Activated CD4-positive, alpha-beta T cell treated with anti-CD3 and anti-CD28 coated beads for 36 hours (primary cell): Measurements from ENCODE around the gene GCAT. TPM values are rescaled to one million over a fixed set of nuclear protein-coding genes. Genes with fewer than 3 reads are reported as not detected.
"Not testable (repeated sequence)": the region's sequence is repeated elsewhere in the genome, so short reads cannot be mapped to it uniquely, and the experiment has no call there.

ENCODE experiments used
- ATAC-seq: fragments of 200-7000 bp; cut with Tn5 transposase; one replicate; pipeline ENCODE4 v1.10.0; 2021; ENCODE audit warnings: mild to moderate bottlenecking, moderate library complexity
- CTCF ChIA-PET: fragments of 350-600 bp; sonication (Branson Sonifier 250); formaldehyde crosslinking; loops from one replicate; lab custom pipeline; 2021; ENCODE audit warnings: antibody characterized with exemption; lab: Charles Lee
- POLR2A ChIA-PET: fragments of 350-600 bp; sonication (Branson Sonifier 250); formaldehyde crosslinking; loops from one replicate; lab custom pipeline; 2021; ENCODE audit warnings: antibody characterized with exemption, inconsistent platforms; lab: Charles Lee
- DNase-seq: peaks from one replicate; pipeline ENCODE4 v3.0.0-alpha.2; 2020
- H3K27ac Mint-ChIP-seq: one replicate; pipeline ENCODE4 v1.8.0; 2021; ENCODE audit warnings: mixed read lengths
- H3K27me3 Mint-ChIP-seq: one replicate; pipeline ENCODE4 v1.8.0; 2021; ENCODE audit warnings: mixed read lengths
- H3K36me3 Mint-ChIP-seq: one replicate; pipeline ENCODE4 v1.8.0; 2021; ENCODE audit warnings: low read depth, mixed read lengths
- H3K4me1 Mint-ChIP-seq: one replicate; pipeline ENCODE4 v1.8.0; 2021; ENCODE audit warnings: mixed read lengths
- H3K4me3 Mint-ChIP-seq: one replicate; pipeline ENCODE4 v1.8.0; 2021; ENCODE audit warnings: mild to moderate bottlenecking, moderate library complexity, mixed read lengths
- H3K9me3 Mint-ChIP-seq: one replicate; pipeline ENCODE4 v1.8.0; 2021; ENCODE audit warnings: low read depth, mixed read lengths
- intact Hi-C, 2 experiments: fragments of 100-400 bp; cut with DNase I in 1 of 2; cut with micrococcal nuclease in 1 of 2; formaldehyde crosslinking; loops; one replicate each; pipeline versions ENCODE4 v1.14.2 to v1.15.1; 2022 to 2024; cut with DNase I, micrococcal nuclease
- total RNA-seq, 2 experiments: library from RNA; stranded (reverse); gene quantifications; one replicate each; pipeline ENCODE4 v1.2.3, GENCODE V29; 2021

Gene GCAT
- total RNA-seq, 2 experiments from 2014 or later = 21.3 to 22.4 TPM

DNA sequence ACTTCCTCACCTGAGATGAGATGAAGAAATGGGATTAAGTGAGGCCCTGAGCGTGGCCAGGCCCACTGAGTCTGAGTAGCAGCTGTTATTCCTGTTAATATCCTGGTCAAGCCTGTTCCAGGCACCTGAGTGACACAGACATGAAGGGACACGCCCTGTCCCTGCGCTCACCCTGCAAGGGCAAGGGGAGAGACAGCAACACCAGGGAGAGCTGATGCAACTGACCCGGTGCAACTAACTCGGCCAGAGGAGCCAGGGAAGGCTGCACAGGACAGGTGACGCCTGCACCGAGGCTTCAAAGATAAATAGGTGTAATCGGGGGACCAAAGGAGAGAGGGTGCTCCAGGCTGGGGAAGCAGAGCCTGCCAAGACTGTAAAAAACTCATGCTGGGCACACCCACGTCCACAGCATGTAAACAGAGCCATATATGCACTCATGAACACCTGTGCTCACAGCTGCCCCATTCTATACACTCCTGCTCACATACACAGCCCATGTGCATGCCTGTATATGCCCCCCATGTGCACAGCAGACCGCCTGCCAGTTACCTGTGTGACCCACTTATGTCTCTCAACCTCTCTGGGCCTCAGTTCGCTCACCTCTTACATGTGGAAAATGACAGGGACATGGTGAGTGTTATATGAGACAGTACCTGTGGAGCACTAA, 22.8 kb upstream of the GCAT start:
- CTCF ChIA-PET = interaction anchor here (0.5 kb wide), 1 partner anchor 226 kb away, joined by 6 read pairs; no protein-coding TSS in a partner anchor
- POLR2A ChIA-PET = no interaction called here
- ATAC-seq (no peak), DNase-seq (no peak)
- Mint-ChIP-seq H3K9me3 (no peaks in the 10 kb centered on the region), H3K36me3 (no peaks in the 10 kb centered on the region), H3K4me1 (no peaks in the 10 kb centered on the region), H3K4me3 (no peak overlapping the region), H3K27ac (no peak overlapping the region), H3K27me3 (peaks cover 2% of the 10 kb centered on the region)
- intact Hi-C loops = no loop called here

DNA sequence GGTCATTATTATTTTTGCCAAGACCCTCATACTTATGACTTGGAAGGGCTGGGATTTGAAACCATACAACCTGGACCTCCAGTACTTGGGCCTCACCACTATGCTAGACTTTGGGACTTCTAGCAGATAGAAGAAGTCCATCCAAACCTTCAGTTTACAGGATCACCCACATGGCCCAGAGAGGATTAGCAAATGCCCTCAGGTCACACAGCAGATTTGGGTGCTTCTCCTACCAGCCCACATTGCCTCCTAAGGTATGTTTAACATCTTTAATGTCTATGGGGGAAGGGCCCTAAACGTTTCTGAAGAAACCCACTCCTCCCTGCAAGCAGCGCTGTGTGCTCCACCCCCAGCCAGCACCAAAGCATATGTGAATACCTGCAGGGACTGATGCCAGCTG, 17.5 kb upstream of the GCAT start:
- ChIA-PET POLR2A (no interaction called here), CTCF (no interaction called here)
- Mint-ChIP-seq H3K4me1 (no peaks in the 10 kb centered on the region), H3K27me3 (peaks cover 2% of the 10 kb centered on the region), H3K9me3 (no peaks in the 10 kb centered on the region), H3K4me3 (no peak overlapping the region), H3K27ac (no peak overlapping the region), H3K36me3 (no peaks in the 10 kb centered on the region)
- ATAC-seq (no peak), DNase-seq (no peak)
- intact Hi-C loops = no loop called here

DNA sequence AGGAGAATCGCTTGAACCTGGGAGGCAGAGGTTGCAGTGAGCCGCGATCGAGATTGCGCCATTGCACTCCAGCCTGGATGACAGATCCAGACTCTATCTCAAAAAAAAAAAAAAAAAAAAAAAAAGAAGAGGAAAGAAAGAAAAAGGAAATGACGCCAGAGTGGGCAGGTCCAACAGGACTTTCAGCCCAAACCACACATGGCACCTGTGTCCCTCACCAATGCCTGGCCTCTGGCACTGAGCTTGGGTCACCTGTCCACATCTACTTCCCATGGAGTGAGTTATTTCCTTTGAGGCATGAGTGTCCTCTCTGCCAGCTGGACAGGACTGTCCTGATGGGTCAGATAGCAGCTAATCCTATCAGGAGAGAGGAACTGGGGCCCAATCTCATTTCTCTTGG, 15.2 kb upstream of the GCAT start:
- ATAC-seq (no peak), DNase-seq (no peak)
- POLR2A ChIA-PET = no interaction called here
- CTCF ChIA-PET = no interaction called here
- intact Hi-C loops = no loop called here
- no peaks in the 10 kb centered on the region for H3K36me3 Mint-ChIP-seq
- no peak overlapping the region for H3K4me3 Mint-ChIP-seq
- no peaks in the 10 kb centered on the region for H3K9me3 Mint-ChIP-seq
- no peaks in the 10 kb centered on the region for H3K4me1 Mint-ChIP-seq
- H3K27me3 Mint-ChIP-seq = no peaks in the 10 kb centered on the region
- no peak overlapping the region for H3K27ac Mint-ChIP-seq

DNA sequence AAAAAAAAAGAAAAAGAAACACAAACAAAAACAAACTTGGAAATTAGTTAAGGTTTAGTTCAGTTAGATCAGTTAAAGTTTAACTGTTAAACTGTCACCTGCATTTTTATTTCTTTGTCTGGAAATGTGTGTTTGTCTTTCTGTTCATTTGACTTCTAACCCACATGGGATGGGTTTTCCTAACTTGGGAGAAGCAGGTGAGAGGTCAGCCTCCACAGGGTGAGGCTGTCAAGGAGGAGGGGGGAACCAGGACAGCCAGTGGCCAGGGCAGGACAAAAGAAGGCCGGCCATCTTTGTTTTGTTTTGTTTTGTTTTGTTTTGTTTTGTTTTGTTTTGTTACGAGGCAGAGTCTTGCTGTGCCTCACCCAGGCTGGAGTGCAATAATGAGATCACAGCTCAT, 13.4 kb upstream of the GCAT start:
- CTCF ChIA-PET = interaction anchor here (0.6 kb wide), 1 partner anchor 377 kb away, joined by 3 read pairs; no protein-coding TSS in a partner anchor
- Mint-ChIP-seq H3K4me1 (no peaks in the 10 kb centered on the region), H3K36me3 (no peaks in the 10 kb centered on the region), H3K27me3 (no peaks in the 10 kb centered on the region), H3K27ac (no peak overlapping the region), H3K9me3 (no peaks in the 10 kb centered on the region), H3K4me3 (no peak overlapping the region)
- POLR2A ChIA-PET = no interaction called here
- DNase-seq (no peak), ATAC-seq (no peak)
- intact Hi-C loops = no loop called here

DNA sequence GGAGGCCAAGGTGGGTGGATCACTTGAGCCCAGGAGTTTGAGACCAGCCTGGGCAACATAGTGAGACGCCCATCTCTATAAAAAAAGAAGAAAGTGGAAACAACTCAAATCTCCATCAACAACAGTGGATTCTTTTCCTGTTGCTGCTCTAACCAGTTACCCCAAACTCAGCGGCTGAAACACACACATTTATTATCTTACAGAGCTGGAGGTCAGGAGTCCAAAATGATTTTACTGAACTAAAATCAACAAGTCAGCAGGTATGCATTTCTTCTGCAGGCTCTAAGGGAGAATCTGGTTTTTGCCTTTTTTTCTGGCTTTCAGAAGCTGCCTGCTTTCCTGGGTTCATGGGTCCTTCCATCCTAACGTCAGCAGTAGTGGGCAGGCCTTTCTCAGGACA, 11.7 kb upstream of the GCAT start:
- Mint-ChIP-seq H3K27ac (no peak overlapping the region), H3K27me3 (peaks cover 3% of the 10 kb centered on the region), H3K4me3 (no peak overlapping the region), H3K9me3 (no peaks in the 10 kb centered on the region), H3K36me3 (no peaks in the 10 kb centered on the region), H3K4me1 (no peaks in the 10 kb centered on the region)
- intact Hi-C loops = no loop called here
- POLR2A ChIA-PET = interaction anchor here (0.7 kb wide), 1 partner anchor 77 kb away, joined by 4 read pairs; no protein-coding TSS in a partner anchor
- CTCF ChIA-PET = interaction anchor here (0.6 to 0.7 kb wide), 3 partner anchors 115 to 162 kb away, joined by 3 read pairs; no protein-coding TSS in a partner anchor
- DNase-seq (no peak), ATAC-seq (no peak)

DNA sequence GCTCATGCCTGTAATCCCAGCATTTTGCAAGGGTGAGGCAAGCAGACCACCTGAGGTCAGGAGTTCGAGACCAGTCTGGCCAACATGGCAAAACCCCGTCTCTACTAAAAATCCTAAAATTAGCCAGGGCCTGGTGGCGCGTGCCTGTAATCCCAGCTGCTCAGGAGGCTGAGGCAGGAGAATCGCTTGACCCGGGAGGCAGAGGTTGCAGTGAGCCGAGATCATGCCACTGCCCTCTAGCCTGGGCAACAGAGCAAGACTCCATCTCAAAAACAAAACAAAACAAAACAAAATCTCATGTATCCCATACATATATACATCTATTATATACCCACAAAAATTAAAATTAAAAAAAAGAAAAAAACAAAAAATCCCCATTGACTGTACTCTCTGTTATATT, 10.5 kb upstream of the GCAT start:
- CTCF ChIA-PET, H3K36me3 Mint-ChIP-seq, DNase-seq, intact Hi-C loops, ATAC-seq, H3K27me3 Mint-ChIP-seq, H3K9me3 Mint-ChIP-seq, H3K4me3 Mint-ChIP-seq, POLR2A ChIA-PET, H3K4me1 Mint-ChIP-seq, H3K27ac Mint-ChIP-seq: not testable (repeated sequence)

DNA sequence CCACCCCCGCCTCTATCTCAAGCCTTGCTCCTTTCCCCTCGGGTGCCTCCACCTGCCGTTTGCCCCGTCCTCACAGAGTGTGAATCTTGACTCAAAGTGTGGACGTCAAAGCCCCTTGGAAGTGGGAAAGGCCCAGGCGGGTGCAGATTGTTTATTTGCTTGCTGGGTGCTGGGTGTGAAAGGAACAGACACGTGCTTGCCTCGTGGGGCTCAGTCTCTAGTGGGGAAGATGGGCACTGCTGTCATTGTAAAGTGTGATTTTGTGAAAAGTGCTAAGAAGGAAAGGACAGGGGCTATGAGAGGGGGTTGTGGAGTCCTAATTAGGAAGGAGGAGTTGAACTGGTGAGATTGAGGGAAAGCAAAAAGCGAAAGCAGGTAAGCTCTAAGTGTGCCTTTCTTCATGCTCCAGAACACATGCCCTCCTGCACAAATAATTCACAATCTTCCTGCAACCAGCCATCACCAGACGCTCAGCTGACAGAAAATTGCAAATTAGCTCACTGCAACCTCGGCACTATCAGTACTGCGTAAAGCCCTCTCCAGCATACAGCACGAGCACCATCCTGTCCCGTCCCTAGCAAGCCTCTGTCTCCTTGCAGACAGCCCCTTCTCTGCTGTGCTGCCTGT, 9.7 kb upstream of the GCAT start:
- Mint-ChIP-seq H3K36me3 (no peaks in the 10 kb centered on the region), H3K4me3 (no peak overlapping the region), H3K9me3 (no peaks in the 10 kb centered on the region), H3K4me1 (peaks cover 4% of the 10 kb centered on the region), H3K27me3 (peaks cover 7% of the 10 kb centered on the region), H3K27ac (no peak overlapping the region)
- no peak for ATAC-seq
- CTCF ChIA-PET = interaction anchor here (0.6 kb wide), 1 partner anchor 499 kb away, joined by 3 read pairs; no protein-coding TSS in a partner anchor
- intact Hi-C loops = no loop called here
- DNase-seq = no peak
- POLR2A ChIA-PET = interaction anchor here (0.6 kb wide), 1 partner anchor 370 kb away, joined by 3 read pairs; no protein-coding TSS in a partner anchor

DNA sequence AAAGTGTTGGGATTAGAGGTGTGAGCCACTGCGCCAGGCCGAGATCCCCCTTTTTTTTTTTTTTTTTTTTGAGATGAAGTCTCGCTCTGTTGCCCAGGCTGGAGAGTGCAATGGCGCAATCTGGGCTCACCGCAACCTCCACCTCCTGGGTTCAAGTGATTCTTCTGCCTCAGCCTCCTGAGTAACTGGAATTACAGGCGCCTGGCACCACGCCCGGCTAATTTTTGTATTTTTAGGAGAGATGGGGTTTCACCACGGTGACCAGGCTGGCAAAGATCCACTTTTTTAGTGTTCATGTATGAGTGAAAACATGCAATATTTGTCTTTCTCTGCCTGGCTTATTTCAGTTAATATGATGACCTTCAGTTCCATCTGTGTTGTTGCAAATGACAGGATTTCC, 7.8 kb upstream of the GCAT start:
- CTCF ChIA-PET, H3K9me3 Mint-ChIP-seq, POLR2A ChIA-PET, ATAC-seq, DNase-seq, H3K4me3 Mint-ChIP-seq, H3K27ac Mint-ChIP-seq, H3K36me3 Mint-ChIP-seq: not testable (repeated sequence)
- H3K27me3 Mint-ChIP-seq = peaks cover 16% of the 10 kb centered on the region
- intact Hi-C loops = loop anchor here in 1 of 2 experiments (5.0 to 10.0 kb wide), 2 partner anchors 555 to 597 kb away; partner anchors contain the start of gene RAC2
- H3K4me1 Mint-ChIP-seq = peaks cover 16% of the 10 kb centered on the region

DNA sequence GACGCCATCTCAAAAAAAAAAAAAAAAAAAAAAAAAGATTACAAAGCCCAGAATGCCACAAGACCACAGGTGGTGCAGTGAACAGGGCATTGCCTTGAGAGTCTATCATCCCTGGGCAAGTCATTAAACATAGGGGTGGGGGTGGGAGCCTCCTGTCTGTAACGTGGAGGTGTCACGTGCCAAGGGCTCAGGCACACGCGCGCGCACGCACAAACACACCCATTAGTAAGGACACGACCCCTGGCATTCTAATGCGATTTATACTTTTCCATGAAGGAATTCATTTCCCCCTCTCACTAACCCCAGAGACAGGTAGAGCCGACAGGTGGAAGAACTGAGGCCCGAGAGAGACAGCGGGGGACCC, 5.8 kb upstream of the GCAT start:
- intact Hi-C loops = loop anchor here in 1 of 2 experiments (5.0 to 10.0 kb wide), 2 partner anchors 557 to 595 kb away; partner anchors contain the start of gene RAC2
- H3K4me1 Mint-ChIP-seq = peaks cover 31% of the 10 kb centered on the region
- peaks cover 29% of the 10 kb centered on the region for H3K27me3 Mint-ChIP-seq
- ATAC-seq (no peak), DNase-seq (no peak)
- ChIA-PET POLR2A (no interaction called here), CTCF (no interaction called here)
- peak overlapping the region; percentile 58 for H3K4me3 Mint-ChIP-seq
- H3K9me3 Mint-ChIP-seq = no peaks in the 10 kb centered on the region
- H3K27ac Mint-ChIP-seq = no peak overlapping the region
- no peaks in the 10 kb centered on the region for H3K36me3 Mint-ChIP-seq

DNA sequence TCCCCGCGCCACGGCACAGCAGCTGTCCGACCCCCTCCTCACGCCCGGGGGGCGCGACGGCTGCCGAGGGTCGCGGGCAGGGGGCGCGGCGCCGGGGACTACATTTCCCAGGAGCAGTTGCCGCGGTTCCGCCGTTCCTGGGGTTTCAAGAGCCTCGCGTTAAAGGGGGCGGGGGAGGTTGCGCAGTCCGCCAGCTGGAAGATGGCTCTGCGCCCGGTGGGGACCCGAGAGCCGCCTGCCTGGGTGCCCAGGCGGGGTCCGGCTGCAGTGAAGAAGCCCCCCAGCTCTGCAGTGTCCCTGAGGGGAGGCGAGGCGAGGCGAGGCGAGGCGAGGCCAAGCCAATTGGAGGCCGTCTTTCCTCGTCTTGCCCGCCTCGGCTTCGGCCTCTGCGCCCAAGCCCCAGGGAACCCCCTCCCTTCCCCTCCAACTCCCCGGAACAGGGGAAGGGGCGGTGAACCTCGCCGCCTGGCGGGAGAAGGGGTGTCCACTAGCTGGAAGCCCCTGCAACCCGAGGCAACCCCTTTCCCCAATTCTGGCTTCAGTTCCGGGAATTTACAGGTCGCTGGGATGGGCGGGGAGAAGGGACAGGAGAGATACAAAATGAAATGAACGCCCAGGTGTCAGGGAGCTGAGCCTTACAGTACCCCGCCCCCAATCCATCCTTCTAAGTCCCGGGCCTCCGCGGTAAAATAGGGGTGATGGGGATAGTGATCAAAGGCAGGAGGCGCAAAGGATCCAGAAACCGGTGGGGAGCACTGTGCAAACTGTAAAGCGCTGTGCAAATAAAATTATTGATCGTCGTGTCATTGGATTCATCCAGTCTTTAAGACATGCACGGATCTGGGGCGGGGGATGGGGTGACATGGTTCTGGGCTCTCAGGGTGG, 5.2 kb upstream of the GCAT start:
- peaks cover 36% of the 10 kb centered on the region for H3K4me1 Mint-ChIP-seq
- ChIA-PET POLR2A (no interaction called here), CTCF (no interaction called here)
- DNase-seq (peak; percentile 60), ATAC-seq (peak; percentile 32)
- no peak overlapping the region for H3K27ac Mint-ChIP-seq
- no peaks in the 10 kb centered on the region for H3K36me3 Mint-ChIP-seq
- intact Hi-C loops = loop anchor here in 1 of 2 experiments (5.0 to 10.0 kb wide), 2 partner anchors 558 to 595 kb away; partner anchors contain the start of gene RAC2
- H3K27me3 Mint-ChIP-seq = peaks cover 34% of the 10 kb centered on the region
- peak overlapping the region; percentile 64 for H3K4me3 Mint-ChIP-seq
- no peaks in the 10 kb centered on the region for H3K9me3 Mint-ChIP-seq

DNA sequence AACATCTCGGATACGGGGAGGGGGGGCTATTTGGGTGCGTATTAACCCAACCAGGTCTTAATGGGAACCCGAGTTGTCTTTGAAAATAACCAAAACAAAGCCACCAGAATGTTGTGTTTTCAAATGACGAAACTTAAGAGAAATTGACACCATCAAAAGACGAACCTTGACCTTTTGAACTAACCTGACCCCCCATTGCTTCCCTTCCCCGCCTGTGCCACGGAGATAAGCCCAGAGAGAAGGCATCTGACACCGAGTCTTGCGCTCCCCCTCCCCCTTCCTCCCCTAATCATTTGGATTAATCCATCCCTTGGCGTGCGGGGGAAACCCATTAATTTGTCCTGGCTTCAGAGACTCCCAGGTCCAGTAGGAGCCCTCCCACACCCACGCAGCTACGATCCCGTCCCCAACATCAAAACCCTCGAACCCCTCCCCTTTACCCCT, 4.5 kb upstream of the GCAT start:
- intact Hi-C loops = loop anchor here in 1 of 2 experiments (5.0 to 10.0 kb wide), 2 partner anchors 558 to 594 kb away; partner anchors contain the start of gene RAC2
- no peak for ATAC-seq
- no peaks in the 10 kb centered on the region for H3K9me3 Mint-ChIP-seq
- DNase-seq = no peak
- POLR2A ChIA-PET = no interaction called here
- H3K4me1 Mint-ChIP-seq = peaks cover 38% of the 10 kb centered on the region
- no peak overlapping the region for H3K27ac Mint-ChIP-seq
- peak overlapping the region; percentile 64 for H3K4me3 Mint-ChIP-seq
- CTCF ChIA-PET = no interaction called here
- peaks cover 35% of the 10 kb centered on the region for H3K27me3 Mint-ChIP-seq
- H3K36me3 Mint-ChIP-seq = no peaks in the 10 kb centered on the region
